Measurements from ENCODE around the gene PKHD1. TPM values are rescaled to one million over a fixed set of nuclear protein-coding genes. Genes with fewer than 3 reads are reported as not detected.
"Not testable (repeated sequence)": the region's sequence is repeated elsewhere in the genome, so short reads cannot be mapped to it uniquely, and the experiment has no call there.

Gene PKHD1
- total RNA-seq, 1 experiment from 2014 or later, result 0.14 TPM

- DNase-seq, result no peak
- Histone ChIP-seq H3K36me3 (replicated peaks; ENCODE audit: control insufficient read depth, insufficient read depth, low read length) (no peaks in the 10 kb centered on the region), H3K27me3 (ENCODE audit: control insufficient read depth, insufficient read depth, low read length) (no peaks in the 10 kb centered on the region), H3K4me3 (ENCODE audit: insufficient read depth, low read depth, low read length) (no peak overlapping the region)
Observed at GRCh38 chr6:52010806-52011205, 76.6 kb downstream of the PKHD1 start.

GRCh38 chr6:52010145-52010544 lies 77.3 kb downstream of the PKHD1 start:
- Histone ChIP-seq H3K4me3 (ENCODE audit: insufficient read depth, low read depth, low read length) (no peak overlapping the region), H3K36me3 (replicated peaks; ENCODE audit: control insufficient read depth, insufficient read depth, low read length) (no peaks in the 10 kb centered on the region), H3K27me3 (ENCODE audit: control insufficient read depth, insufficient read depth, low read length) (no peaks in the 10 kb centered on the region)
- no peak for DNase-seq

- Histone ChIP-seq H3K4me3 (ENCODE audit: insufficient read depth, low read depth, low read length) (no peak overlapping the region), H3K27me3 (ENCODE audit: control insufficient read depth, insufficient read depth, low read length) (no peaks in the 10 kb centered on the region), H3K36me3 (replicated peaks; ENCODE audit: control insufficient read depth, insufficient read depth, low read length) (no peaks in the 10 kb centered on the region)
- no peak for DNase-seq
Observed at GRCh38 chr6:52009466-52010140, 77.8 kb downstream of the PKHD1 start.

- no peaks in the 10 kb centered on the region for H3K36me3 ChIP-seq (replicated peaks; ENCODE audit: control insufficient read depth, insufficient read depth, low read length)
- no peak overlapping the region for H3K4me3 ChIP-seq (ENCODE audit: insufficient read depth, low read depth, low read length)
- no peak for DNase-seq
- H3K27me3 ChIP-seq (ENCODE audit: control insufficient read depth, insufficient read depth, low read length), result no peaks in the 10 kb centered on the region
Observed at GRCh38 chr6:52000064-52000463, 87.3 kb downstream of the PKHD1 start.

GRCh38 chr6:51996296-51996947 lies 91.0 kb downstream of the PKHD1 start:
- no peak for DNase-seq

GRCh38 chr6:51995214-51995755 lies 92.1 kb downstream of the PKHD1 start:
- Histone ChIP-seq H3K36me3 (replicated peaks; ENCODE audit: control insufficient read depth, insufficient read depth, low read length) (no peaks in the 10 kb centered on the region), H3K27me3 (ENCODE audit: control insufficient read depth, insufficient read depth, low read length) (no peaks in the 10 kb centered on the region), H3K4me3 (ENCODE audit: insufficient read depth, low read depth, low read length) (no peak overlapping the region)
- no peak for DNase-seq

More at GRCh38 chr6:51996296-51996947, 91.0 kb downstream of the PKHD1 start:
- no peaks in the 10 kb centered on the region for H3K36me3 ChIP-seq (replicated peaks; ENCODE audit: control insufficient read depth, insufficient read depth, low read length)
- H3K4me3 ChIP-seq (ENCODE audit: insufficient read depth, low read depth, low read length), result no peak overlapping the region
- no peaks in the 10 kb centered on the region for H3K27me3 ChIP-seq (ENCODE audit: control insufficient read depth, insufficient read depth, low read length)

- Histone ChIP-seq H3K4me3 (ENCODE audit: insufficient read depth, low read depth, low read length) (no peak overlapping the region), H3K27me3 (ENCODE audit: control insufficient read depth, insufficient read depth, low read length) (no peaks in the 10 kb centered on the region), H3K36me3 (replicated peaks; ENCODE audit: control insufficient read depth, insufficient read depth, low read length) (no peaks in the 10 kb centered on the region)
- DNase-seq, result peak; percentile 16
Observed at GRCh38 chr6:51992876-51993275, 94.5 kb downstream of the PKHD1 start.

GRCh38 chr6:51989789-51990188 lies 97.6 kb downstream of the PKHD1 start:
- no peaks in the 10 kb centered on the region for H3K27me3 ChIP-seq (ENCODE audit: control insufficient read depth, insufficient read depth, low read length)
- no peaks in the 10 kb centered on the region for H3K36me3 ChIP-seq (replicated peaks; ENCODE audit: control insufficient read depth, insufficient read depth, low read length)
- H3K4me3 ChIP-seq (ENCODE audit: insufficient read depth, low read depth, low read length), result no peak overlapping the region
- no peak for DNase-seq

GRCh38 chr6:51986864-51987263 lies 100.5 kb downstream of the PKHD1 start:
- Histone ChIP-seq H3K36me3 (replicated peaks; ENCODE audit: control insufficient read depth, insufficient read depth, low read length) (no peaks in the 10 kb centered on the region), H3K27me3 (ENCODE audit: control insufficient read depth, insufficient read depth, low read length) (no peaks in the 10 kb centered on the region)

GRCh38 chr6:51983564-51983963 lies 103.8 kb downstream of the PKHD1 start:
- Histone ChIP-seq H3K36me3 (replicated peaks; ENCODE audit: control insufficient read depth, insufficient read depth, low read length) (no peaks in the 10 kb centered on the region), H3K4me3 (ENCODE audit: insufficient read depth, low read depth, low read length) (no peak overlapping the region), H3K27me3 (ENCODE audit: control insufficient read depth, insufficient read depth, low read length) (no peaks in the 10 kb centered on the region)
- no peak for DNase-seq

More at GRCh38 chr6:51986864-51987263, 100.5 kb downstream of the PKHD1 start:
- no peak for DNase-seq
- H3K4me3 ChIP-seq (ENCODE audit: insufficient read depth, low read depth, low read length), result no peak overlapping the region

- not testable (repeated sequence) for H3K27me3 ChIP-seq (ENCODE audit: control insufficient read depth, insufficient read depth, low read length); H3K4me3 ChIP-seq (ENCODE audit: insufficient read depth, low read depth, low read length); H3K36me3 ChIP-seq (replicated peaks; ENCODE audit: control insufficient read depth, insufficient read depth, low read length)
- peak; percentile 21 for DNase-seq
Observed at GRCh38 chr6:51982695-51983094, 104.7 kb downstream of the PKHD1 start.

GRCh38 chr6:51976374-51976773 lies 111.0 kb downstream of the PKHD1 start:
- no peak for DNase-seq
- no peaks in the 10 kb centered on the region for H3K27me3 ChIP-seq (ENCODE audit: control insufficient read depth, insufficient read depth, low read length)
- no peak overlapping the region for H3K4me3 ChIP-seq (ENCODE audit: insufficient read depth, low read depth, low read length)
- H3K36me3 ChIP-seq (replicated peaks; ENCODE audit: control insufficient read depth, insufficient read depth, low read length), result no peaks in the 10 kb centered on the region

GRCh38 chr6:51972659-51973058 lies 114.8 kb downstream of the PKHD1 start:
- Histone ChIP-seq H3K4me3 (ENCODE audit: insufficient read depth, low read depth, low read length) (no peak overlapping the region), H3K27me3 (ENCODE audit: control insufficient read depth, insufficient read depth, low read length) (no peaks in the 10 kb centered on the region), H3K36me3 (replicated peaks; ENCODE audit: control insufficient read depth, insufficient read depth, low read length) (no peaks in the 10 kb centered on the region)
- no peak for DNase-seq

- Histone ChIP-seq H3K4me3 (ENCODE audit: insufficient read depth, low read depth, low read length) (no peak overlapping the region), H3K36me3 (replicated peaks; ENCODE audit: control insufficient read depth, insufficient read depth, low read length) (no peaks in the 10 kb centered on the region), H3K27me3 (ENCODE audit: control insufficient read depth, insufficient read depth, low read length) (no peaks in the 10 kb centered on the region)
- DNase-seq, result no peak
Observed at GRCh38 chr6:51968265-51968664, 119.1 kb downstream of the PKHD1 start.

- no peak for DNase-seq
- H3K27me3 ChIP-seq (ENCODE audit: control insufficient read depth, insufficient read depth, low read length), result no peaks in the 10 kb centered on the region
- no peak overlapping the region for H3K4me3 ChIP-seq (ENCODE audit: insufficient read depth, low read depth, low read length)
- H3K36me3 ChIP-seq (replicated peaks; ENCODE audit: control insufficient read depth, insufficient read depth, low read length), result no peaks in the 10 kb centered on the region
Observed at GRCh38 chr6:51965222-51965801, 122.1 kb downstream of the PKHD1 start.
